HCT116 (cell line): ENCODE measurements around the gene AXIN1.

Source experiments
- EZH2 ChIP-seq: fragments of 200-600 bp; sonication (generic); IDR thresholded peaks from 2 replicates; pipeline ENCODE4 v1.6.1; 2017; ENCODE audit warnings: antibody characterized with exemption, mixed run types
- REST ChIP-seq: IDR thresholded peaks from 2 replicates; pipeline ENCODE4 v1.6.1; 2012; ENCODE audit warnings: low read depth

- TF ChIP-seq REST (no peak), EZH2 (no peak)
Observed at GRCh38 chr16:314351-314750, 38.2 kb downstream of the AXIN1 start.
